ENCODE results near the gene MAP3K20. TPM values are rescaled to one million over a fixed set of nuclear protein-coding genes. Genes with fewer than 3 reads are reported as not detected.
"Not testable (repeated sequence)": the region's sequence is repeated elsewhere in the genome, so short reads cannot be mapped to it uniquely, and the experiment has no call there.

Gene MAP3K20
- total and polyA plus RNA-seq, 8 donors = 49.6 to 71.8 (median 64.6) TPM

GRCh38 chr2:173090973-173091660, 15.5 kb downstream of the MAP3K20 start:
- H3K4me3 ChIP-seq = no peak overlapping the region

GRCh38 chr2:173091910-173092309, 16.3 kb downstream of the MAP3K20 start:
- Histone ChIP-seq H3K36me3 (peaks cover 0 to 22% of the 10 kb centered on the region in 2 donors), H3K27me3 (no peaks in the 10 kb centered on the region), H3K4me3 (no peak overlapping the region), H3K4me1 (peaks cover 8 to 10% of the 10 kb centered on the region in 2 donors), H3K9me3 (no peaks in the 10 kb centered on the region), H3K27ac (peak overlapping the region in 1 of 2 donors; percentile 63)
- DNase-seq (no peak), ATAC-seq (no peak)
- intact Hi-C loops (cut with DNase I) = no loop called here
- no peak for TF ChIP-seq CTCF (IDR thresholded peaks at IDR 0.05)

More at GRCh38 chr2:173090973-173091660, 15.5 kb downstream of the MAP3K20 start:
- H3K27ac ChIP-seq = peak overlapping the region; percentile 4 to 63
- H3K4me1 ChIP-seq = peaks cover 8 to 10% of the 10 kb centered on the region in 2 donors
- peak in 1 of 2 donors; percentile 15 for TF ChIP-seq CTCF (IDR thresholded peaks at IDR 0.05)
- H3K27me3 ChIP-seq = no peaks in the 10 kb centered on the region
- intact Hi-C loops (cut with DNase I) = no loop called here
- no peaks in the 10 kb centered on the region for H3K9me3 ChIP-seq
- no peak for DNase-seq
- ATAC-seq = no peak
- H3K36me3 ChIP-seq = peaks cover 0 to 15% of the 10 kb centered on the region in 2 donors

- peaks cover 0 to 25% of the 10 kb centered on the region in 2 donors for H3K36me3 ChIP-seq
- no peaks in the 10 kb centered on the region for H3K9me3 ChIP-seq
- no peak for TF ChIP-seq CTCF (IDR thresholded peaks at IDR 0.05)
- H3K4me1 ChIP-seq = peaks cover 8 to 10% of the 10 kb centered on the region in 2 donors
- H3K4me3 ChIP-seq = no peak overlapping the region
- intact Hi-C loops (cut with DNase I) = no loop called here
- DNase-seq = no peak
- no peak overlapping the region for H3K27ac ChIP-seq
- ATAC-seq = no peak
- H3K27me3 ChIP-seq = no peaks in the 10 kb centered on the region
These were observed 17.3 kb downstream of the MAP3K20 start for GRCh38 chr2:173092844-173093402.

- Histone ChIP-seq H3K4me1 (peaks cover 8 to 10% of the 10 kb centered on the region in 2 donors), H3K36me3 (peaks cover 0 to 25% of the 10 kb centered on the region in 2 donors)
- ATAC-seq; DNase-seq; intact Hi-C loops (cut with DNase I); H3K9me3 ChIP-seq; H3K27ac ChIP-seq; H3K4me3 ChIP-seq; H3K27me3 ChIP-seq: not testable (repeated sequence)
These were observed 18.0 kb downstream of the MAP3K20 start for GRCh38 chr2:173093617-173094016.

- Histone ChIP-seq H3K4me3 (no peak overlapping the region), H3K27ac (no peak overlapping the region), H3K36me3 (peaks cover 0 to 25% of the 10 kb centered on the region in 2 donors), H3K27me3 (no peaks in the 10 kb centered on the region), H3K9me3 (no peaks in the 10 kb centered on the region), H3K4me1 (peaks cover 8 to 10% of the 10 kb centered on the region in 2 donors)
- DNase-seq = no peak
- no peak for ATAC-seq
- intact Hi-C loops (cut with DNase I) = no loop called here
- TF ChIP-seq CTCF (IDR thresholded peaks at IDR 0.05) = no peak
These were observed 19.1 kb downstream of the MAP3K20 start for GRCh38 chr2:173094731-173095130.
